SK-N-SH (cell line): ENCODE measurements around the gene PLA2G2D. TPM values are rescaled to one million over a fixed set of nuclear protein-coding genes. Genes with fewer than 3 reads are reported as not detected.

Experiments
- CTCF ChIA-PET: fragments of 300-600, 350-600 bp; formaldehyde crosslinking; extraction: SDS; loops from one replicate; lab custom pipeline; 2021; lab: Yijun Ruan, JAX
- POLR2A ChIA-PET: fragments of 350-600 bp; sonication (Branson Sonifier 250); formaldehyde crosslinking; extraction: SDS; loops from one replicate; lab custom pipeline; 2020; ENCODE audit warnings: antibody characterized with exemption, inconsistent platforms; lab: Yijun Ruan, JAX
- DNase-seq: peaks from one replicate; pipeline ENCODE4 v3.0.0; 2012
- H2AFZ ChIP-seq: fragments of 200-600 bp; sonication (generic); 2 replicates; pipeline ENCODE4 v1.8.1; 2016; ENCODE audit warnings: antibody characterized with exemption, mild to moderate bottlenecking, low read depth
- H3F3A ChIP-seq: fragments of 200-600 bp; sonication (generic); replicated peaks from 2 replicates; pipeline ENCODE3; 2016; ENCODE audit warnings: antibody characterized with exemption, mild to moderate bottlenecking; ENCODE audit not compliant: insufficient read depth
- H3K27ac ChIP-seq, 2 experiments: fragments of 200-500 bp in 1 of 2; fragments of 200-600 bp in 1 of 2; sonication (Bioruptor generic) in 1 of 2; sonication (generic), shearing (Covaris generic) in 1 of 2; 2 replicates each; pipeline versions ENCODE4 v1.5.1 to v1.6.1; 2014 to 2016; ENCODE audit warnings: low read depth in 2 of 2, inconsistent platforms in 1 of 2, low read length in 1 of 2, mild to moderate bottlenecking in 1 of 2, mixed read lengths in 1 of 2
- H3K27me3 ChIP-seq: fragments of 200-600 bp; sonication (generic), shearing (Covaris generic); 2 replicates; pipeline ENCODE4 v1.6.1; 2016; ENCODE audit warnings: mixed run types; ENCODE audit not compliant: insufficient read depth
- H3K36me3 ChIP-seq, 2 experiments: fragments of 200-500 bp in 1 of 2; fragments of 200-600 bp in 1 of 2; sonication (Bioruptor generic) in 1 of 2; sonication (generic) in 1 of 2; replicated peaks in 1 of 2; 2 replicates each; pipeline versions ENCODE3 to v1.5.1; 2014 to 2016; ENCODE audit warnings: low read length in 1 of 2, mild to moderate bottlenecking in 1 of 2; ENCODE audit not compliant: insufficient read depth in 2 of 2, control insufficient read depth in 1 of 2
- H3K4me1 ChIP-seq, 2 experiments: fragments of 200-500 bp in 1 of 2; fragments of 200-600 bp in 1 of 2; sonication (Bioruptor generic) in 1 of 2; sonication (generic), shearing (Covaris generic) in 1 of 2; 2 replicates each; pipeline versions ENCODE4 v1.5.1 to v1.6.1; 2014 to 2016; ENCODE audit warnings: low read depth in 1 of 2, low read length in 1 of 2, mixed run types in 1 of 2; ENCODE audit not compliant: insufficient read depth in 2 of 2, control insufficient read depth in 1 of 2
- H3K4me2 ChIP-seq: fragments of 200-600 bp; sonication (generic), shearing (Covaris generic); 2 replicates; pipeline ENCODE4 v1.6.1; 2017; ENCODE audit warnings: mixed run types
- H3K4me3 ChIP-seq, 2 experiments: fragments of 200-500 bp in 1 of 2; fragments of 200-600 bp in 1 of 2; sonication (Bioruptor generic) in 1 of 2; sonication (generic), shearing (Covaris generic) in 1 of 2; 2 replicates each; pipeline versions ENCODE4 v1.5.1 to v1.8.1; 2014 to 2016; ENCODE audit warnings: low read depth in 2 of 2, inconsistent platforms in 1 of 2, low read length in 1 of 2, mild to moderate bottlenecking in 1 of 2, mixed read lengths in 1 of 2, moderate library complexity in 1 of 2
- H3K79me2 ChIP-seq: fragments of 200-600 bp; sonication (generic); 2 replicates; pipeline ENCODE4 v1.8.1; 2017; ENCODE audit warnings: mild to moderate bottlenecking; ENCODE audit not compliant: insufficient read depth
- H3K9ac ChIP-seq: fragments of 200-600 bp; sonication (generic); 2 replicates; pipeline ENCODE4 v1.6.1; 2017; ENCODE audit warnings: mixed run types
- H3K9me2 ChIP-seq: fragments of 200-600 bp; sonication (generic); 2 replicates; pipeline ENCODE4 v1.6.1; 2017; ENCODE audit warnings: mixed run types
- H3K9me3 ChIP-seq: fragments of 200-600 bp; sonication (generic); 2 replicates; pipeline ENCODE4 v1.6.1; 2017; ENCODE audit warnings: mixed run types, mild to moderate bottlenecking, moderate library complexity
- H4K20me1 ChIP-seq: fragments of 200-600 bp; sonication (generic); 2 replicates; pipeline ENCODE4 v1.6.1; 2017; ENCODE audit warnings: mild to moderate bottlenecking, mixed run types; ENCODE audit not compliant: insufficient read depth
- ELF1 ChIP-seq: IDR thresholded peaks from 2 replicates; pipeline ENCODE4 v1.4.0; 2012
- EZH2phosphoT487 ChIP-seq: fragments of 200-600 bp; sonication (generic); IDR thresholded peaks from 2 replicates; pipeline ENCODE4 v1.6.1; 2017; ENCODE audit warnings: low read depth, mixed run types, mild to moderate bottlenecking, antibody characterized with exemption, moderate library complexity, borderline replicate concordance
- FOXJ3 ChIP-seq: sonication (generic); formaldehyde crosslinking; IDR thresholded peaks from 2 replicates; pipeline ENCODE4 v1.5.1; 2020; ENCODE audit warnings: mild to moderate bottlenecking, missing genetic modification reagents
- FOXM1 ChIP-seq: IDR thresholded peaks from 2 replicates; pipeline ENCODE4 v1.4.0; 2012; ENCODE audit warnings: low read depth, mild to moderate bottlenecking
- GABPA ChIP-seq: IDR thresholded peaks from 2 replicates; pipeline ENCODE4 v1.4.0; 2012; ENCODE audit warnings: low read depth, mild to moderate bottlenecking
- NFIC ChIP-seq: IDR thresholded peaks from 2 replicates; pipeline ENCODE4 v1.4.0; 2012; ENCODE audit warnings: borderline replicate concordance
- PBX3 ChIP-seq: IDR thresholded peaks from 2 replicates; pipeline ENCODE4; 2012
- POLR2AphosphoS5 ChIP-seq: IDR thresholded peaks from 2 replicates; pipeline ENCODE4 v1.6.1; 2012; ENCODE audit warnings: low read depth, low read length
- SIN3A ChIP-seq: IDR thresholded peaks from 2 replicates; pipeline ENCODE4 v1.6.1; 2012; ENCODE audit warnings: low read depth, mild to moderate bottlenecking, low read length, moderate library complexity, borderline replicate concordance
- SMC3 ChIP-seq: IDR thresholded peaks from 2 replicates; pipeline ENCODE4 v1.6.1; 2012; ENCODE audit warnings: low read depth, low read length, improper control_type of control experiment
- TAF1 ChIP-seq: IDR thresholded peaks from 2 replicates; pipeline ENCODE4 v1.6.1; 2012; ENCODE audit warnings: low read depth, mild to moderate bottlenecking, low read length, moderate library complexity, borderline replicate concordance
- TCF12 ChIP-seq: IDR thresholded peaks from 2 replicates; pipeline ENCODE4 v1.4.0; 2012
- TEAD4 ChIP-seq: IDR thresholded peaks from 2 replicates; pipeline ENCODE4 v1.4.0; 2012; ENCODE audit warnings: mild to moderate bottlenecking, borderline replicate concordance; ENCODE audit not compliant: insufficient read depth
- YY1 ChIP-seq: IDR thresholded peaks from 2 replicates; pipeline ENCODE4 v1.4.0; 2012; ENCODE audit warnings: low read depth, mild to moderate bottlenecking
- ZBTB33 ChIP-seq: IDR thresholded peaks from 2 replicates; pipeline ENCODE4 v1.4.0; 2012; ENCODE audit warnings: low read depth, borderline replicate concordance
- WGBS: methylation state at CpG from one replicate; pipeline ENCODE4 v1.1.6; 2017; ENCODE audit warnings: low lambda C conversion rate; 5-methylcytosine and 5-hydroxymethylcytosine counted together
- polyA plus RNA-seq, 3 experiments: library from polyadenylated mRNA; depleted of rRNA; stranded (reverse); fragments of >200 nt; gene quantifications; 2 replicates each; pipeline ENCODE4 v1.2.3, GENCODE V29; 2012

PLA2G2D gene
- polyA plus RNA-seq, 1 of the 3 experiments (the other 2 are of a cell fraction), result not detected

- H3K9me2 ChIP-seq, result no peaks in the 10 kb centered on the region
- CTCF ChIA-PET, result interaction anchor here (0.9 kb wide), 1 partner anchor 191 kb away, joined by 3 read pairs; the partner anchor contains the start of gene OTUD3
- no peak overlapping the region for H3K4me3 ChIP-seq
- WGBS, result 51% methylated on average over 7 of the region's 7 CpGs
- no peaks in the 10 kb centered on the region for H4K20me1 ChIP-seq
- POLR2A ChIA-PET, result no interaction called here
- DNase-seq, result no peak
- no peak overlapping the region for H3K4me2 ChIP-seq
- no peak overlapping the region for H3K27ac ChIP-seq
- H3F3A ChIP-seq, result no peaks in the 10 kb centered on the region
- H3K36me3 ChIP-seq, result no peaks in the 10 kb centered on the region
- H3K27me3 ChIP-seq, result peaks cover 4% of the 10 kb centered on the region; the same call in 1 of the 2 replicates
- no peaks in the 10 kb centered on the region for H3K4me1 ChIP-seq
- no peaks in the 10 kb centered on the region for H3K9me3 ChIP-seq
- H2AFZ ChIP-seq, result no peak overlapping the region
- H3K9ac ChIP-seq, result no peak overlapping the region
- H3K79me2 ChIP-seq, result no peaks in the 10 kb centered on the region
- TF ChIP-seq SMC3 (no peak), EZH2phosphoT487 (no peak), YY1 (no peak), PBX3 (no peak), NFIC (no peak), GABPA (no peak), POLR2AphosphoS5 (no peak)
- TF ChIP-seq, all 33 proteins: peak for 0
These were observed 46.6 kb downstream of the PLA2G2D start for GRCh38 chr1:20072771-20073170.

GRCh38 chr1:20071416-20071815 is 47.9 kb downstream of the PLA2G2D start:
- no peak overlapping the region for H3K4me3 ChIP-seq
- TF ChIP-seq ELF1, result no peak
- TF ChIP-seq TEAD4, result no peak
- TF ChIP-seq EZH2phosphoT487, result no peak
- no peak for TF ChIP-seq FOXM1
- TF ChIP-seq FOXJ3, result no peak
- TF ChIP-seq SIN3A, result no peak
- no peak for TF ChIP-seq ZBTB33
- no peak for TF ChIP-seq PBX3
- TF ChIP-seq TCF12, result no peak
- no peak for TF ChIP-seq NFIC
- no peak for TF ChIP-seq TAF1
- TF ChIP-seq YY1, result no peak

More at GRCh38 chr1:20071416-20071815, 47.9 kb downstream of the PLA2G2D start:
- Histone ChIP-seq H3K4me2 (no peak overlapping the region), H4K20me1 (no peaks in the 10 kb centered on the region), H3K36me3 (no peaks in the 10 kb centered on the region), H3K79me2 (no peaks in the 10 kb centered on the region), H3K9ac (no peak overlapping the region), H3K4me1 (no peaks in the 10 kb centered on the region), H3F3A (no peaks in the 10 kb centered on the region), H3K27me3 (peaks cover 4% of the 10 kb centered on the region; the same call in 1 of the 2 replicates), H3K9me2 (no peaks in the 10 kb centered on the region), H3K27ac (no peak overlapping the region), H3K9me3 (no peaks in the 10 kb centered on the region), H2AFZ (no peak overlapping the region)
- DNase-seq, result no peak
- POLR2A ChIA-PET, result no interaction called here
- WGBS, result 47% methylated on average over 4 of the region's 6 CpGs
- CTCF ChIA-PET, result interaction anchor here (1.4 kb wide), 1 partner anchor 142 kb away, joined by 3 read pairs; no protein-coding TSS in a partner anchor
